GM10847 (cell line): ENCODE results near the gene SCAMP1.
A peak's percentile ranks its signal among the peaks of the same experiment; 100 is the strongest.

ENCODE experiments used
- POLR2A ChIP-seq: IDR thresholded peaks from 2 replicates; pipeline ENCODE4 v1.6.1; 2011; ENCODE audit not compliant: insufficient read length; ENCODE audit errors: extremely low read depth

Gene SCAMP1

GRCh38 chr5:78359831-78360673 lies at the start of gene SCAMP1:
TSS of gene SCAMP1 (plus strand) at chr5:78360617. CDS start at chr5:78360672, 55 bp downstream.
- peak; percentile 77 for TF ChIP-seq POLR2A

GRCh38 chr5:78317515-78317914 lies 42.9 kb upstream of the SCAMP1 start:
- no peak for TF ChIP-seq POLR2A

GRCh38 chr5:78318337-78318736 lies 42.1 kb upstream of the SCAMP1 start:
- TF ChIP-seq POLR2A = no peak

GRCh38 chr5:78320401-78320800 lies 40.0 kb upstream of the SCAMP1 start:
- no peak for TF ChIP-seq POLR2A

GRCh38 chr5:78323241-78323640 lies 37.2 kb upstream of the SCAMP1 start:
- no peak for TF ChIP-seq POLR2A

- TF ChIP-seq POLR2A = no peak
These were observed 33.5 kb upstream of the SCAMP1 start for GRCh38 chr5:78326930-78327329.

- TF ChIP-seq POLR2A = no peak
These were observed 32.5 kb upstream of the SCAMP1 start for GRCh38 chr5:78327761-78328510.

GRCh38 chr5:78328585-78329173 lies 31.7 kb upstream of the SCAMP1 start:
- no peak for TF ChIP-seq POLR2A

GRCh38 chr5:78331523-78332080 lies 28.8 kb upstream of the SCAMP1 start:
- no peak for TF ChIP-seq POLR2A

GRCh38 chr5:78334811-78335210 lies 25.6 kb upstream of the SCAMP1 start:
- TF ChIP-seq POLR2A = no peak

GRCh38 chr5:78335976-78336375 lies 24.4 kb upstream of the SCAMP1 start:
- TF ChIP-seq POLR2A = no peak

GRCh38 chr5:78336698-78337097 lies 23.7 kb upstream of the SCAMP1 start:
- TF ChIP-seq POLR2A = no peak

- no peak for TF ChIP-seq POLR2A
These were observed 20.6 kb upstream of the SCAMP1 start for GRCh38 chr5:78339617-78340436.

GRCh38 chr5:78341440-78341839 lies 19.0 kb upstream of the SCAMP1 start:
- TF ChIP-seq POLR2A = no peak

GRCh38 chr5:78345485-78345884 lies 14.9 kb upstream of the SCAMP1 start:
- TF ChIP-seq POLR2A = no peak
